GM21737 (cell line): ENCODE results near the gene RHOJ.
"Not testable (repeated sequence)": the region's sequence is repeated elsewhere in the genome, so short reads cannot be mapped to it uniquely, and the experiment has no call there.

Source experiments
- ATAC-seq: cut with Tn5 transposase; IDR thresholded peaks from one replicate; pipeline ENCODE4 v1.9.1; 2021; ENCODE audit warnings: mild to moderate bottlenecking, moderate library complexity; ENCODE audit not compliant: unreplicated experiment

Gene RHOJ

GRCh38 chr14:63296060-63296563 lies 91.9 kb downstream of the RHOJ start:
- ATAC-seq: no peak

DNA sequence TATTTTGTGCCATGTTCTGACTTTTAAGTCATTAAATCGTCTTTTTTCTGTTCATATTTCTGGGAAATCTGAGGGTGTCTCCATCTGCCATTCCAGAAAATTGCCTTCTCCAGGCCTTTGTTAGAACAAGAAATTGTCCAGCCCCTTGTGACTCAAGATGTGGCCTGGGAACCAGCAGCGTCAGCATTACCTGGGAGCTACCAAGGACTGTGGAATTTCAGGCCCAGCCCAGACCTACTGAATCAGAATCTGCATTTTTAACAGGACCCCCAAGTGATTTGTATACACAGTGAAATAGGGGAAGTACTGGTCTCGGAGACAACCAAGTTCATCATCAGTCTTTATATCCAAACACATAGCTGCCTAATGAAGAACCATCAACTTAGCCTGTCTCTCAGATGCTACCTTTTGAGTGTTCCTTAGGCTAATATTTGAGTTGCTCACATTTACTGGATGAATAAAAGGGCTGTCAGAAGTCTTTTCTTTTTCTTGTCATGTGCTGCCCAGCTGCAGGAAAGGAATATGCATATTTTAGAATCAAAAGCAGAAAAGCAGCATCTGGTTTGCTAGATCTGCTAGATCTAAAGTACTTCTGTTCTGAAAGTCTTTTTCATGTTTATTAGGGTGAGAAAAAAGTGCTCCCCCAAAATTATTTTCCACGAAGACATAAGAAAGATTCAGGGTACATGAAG lies 93.3 kb downstream of the RHOJ start:
- ATAC-seq: no peak

DNA sequence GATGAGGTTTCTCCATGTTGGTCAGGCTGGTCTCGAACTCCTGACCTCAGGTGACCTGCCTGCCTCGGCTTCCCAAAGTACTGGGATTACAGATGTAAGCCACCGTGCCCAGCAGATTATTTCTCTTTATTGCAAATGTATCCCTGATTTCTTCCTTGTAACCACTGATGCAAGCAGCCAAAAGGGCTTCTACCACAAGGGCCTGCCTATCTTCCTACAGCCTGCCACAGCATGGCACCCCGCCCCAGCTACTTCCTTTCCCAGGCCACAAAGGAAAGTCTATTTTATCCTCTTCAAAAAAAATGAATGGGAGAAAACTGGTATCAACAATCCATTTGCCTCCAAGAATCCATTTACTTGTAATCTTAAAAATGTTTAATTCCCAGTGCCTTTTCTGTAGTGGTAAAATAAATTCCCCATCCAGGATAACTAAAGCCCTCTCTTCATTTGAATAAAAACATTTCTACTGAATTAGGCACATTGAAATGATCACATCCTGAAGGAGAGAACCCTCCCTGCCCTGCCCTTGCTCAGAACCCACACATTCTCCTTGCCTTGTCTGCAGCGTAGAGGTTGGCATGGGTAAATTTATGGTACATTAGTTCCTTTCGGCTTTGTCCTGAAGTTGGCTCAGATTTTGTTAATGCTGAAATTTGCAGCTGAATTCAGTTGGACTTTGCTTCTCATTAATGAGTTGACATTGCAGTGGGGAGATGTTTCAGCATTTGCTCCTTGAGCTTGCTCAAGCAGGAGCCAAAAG lies 95.3 kb downstream of the RHOJ start:
- no peak for ATAC-seq

DNA sequence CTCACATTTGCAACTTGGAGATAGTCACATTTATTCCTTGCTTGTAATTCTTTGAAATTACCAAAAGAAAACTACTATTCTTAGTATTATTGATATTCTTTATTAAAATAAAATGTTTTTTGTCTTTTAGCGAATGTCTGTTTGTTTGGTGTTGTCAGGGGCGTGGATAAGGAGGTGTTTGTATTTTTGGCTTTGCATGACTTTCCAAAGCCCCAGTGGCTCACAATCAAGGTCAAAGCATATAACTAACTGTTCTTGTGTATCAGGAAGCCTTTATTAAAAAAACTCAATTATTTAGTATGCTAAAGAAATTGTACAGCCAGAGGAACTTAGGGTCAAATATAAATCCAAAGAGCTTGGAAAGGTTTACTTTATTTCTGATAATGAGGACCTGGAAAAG lies 96.6 kb downstream of the RHOJ start:
- ATAC-seq: no peak

- ATAC-seq: no peak
These were observed 97.8 kb downstream of the RHOJ start for GRCh38 chr14:63301891-63302534.

GRCh38 chr14:63304429-63304828 lies 100.2 kb downstream of the RHOJ start:
- not testable (repeated sequence) for ATAC-seq

- no peak for ATAC-seq
These were observed 104.6 kb downstream of the RHOJ start for GRCh38 chr14:63308723-63309317.

DNA sequence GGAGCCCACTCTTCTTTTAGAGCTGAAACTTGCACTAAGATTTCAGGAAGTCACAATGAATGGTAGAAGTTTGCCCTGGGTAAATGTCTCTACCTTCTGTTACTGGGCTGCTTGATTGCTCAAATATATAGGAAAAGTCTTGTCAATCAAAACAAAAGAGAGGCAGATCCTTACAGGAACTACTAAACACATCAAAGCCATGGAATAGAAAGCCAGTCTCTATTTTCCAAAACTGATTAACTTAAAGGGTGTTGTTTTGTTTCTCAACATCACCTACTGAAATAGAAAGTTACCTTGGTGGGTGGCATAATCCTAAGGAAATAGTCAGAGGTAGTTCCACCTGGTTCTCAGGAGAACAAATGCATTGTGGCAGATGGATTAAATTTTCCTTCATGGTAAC lies 114.6 kb downstream of the RHOJ start, which contains the start of gene GPHB5:
TSS of gene GPHB5 (minus strand) at position 101 of the 400 bp plus-strand sequence. CDS start 1,086 bp downstream, outside the sequence.
- ATAC-seq: no peak

DNA sequence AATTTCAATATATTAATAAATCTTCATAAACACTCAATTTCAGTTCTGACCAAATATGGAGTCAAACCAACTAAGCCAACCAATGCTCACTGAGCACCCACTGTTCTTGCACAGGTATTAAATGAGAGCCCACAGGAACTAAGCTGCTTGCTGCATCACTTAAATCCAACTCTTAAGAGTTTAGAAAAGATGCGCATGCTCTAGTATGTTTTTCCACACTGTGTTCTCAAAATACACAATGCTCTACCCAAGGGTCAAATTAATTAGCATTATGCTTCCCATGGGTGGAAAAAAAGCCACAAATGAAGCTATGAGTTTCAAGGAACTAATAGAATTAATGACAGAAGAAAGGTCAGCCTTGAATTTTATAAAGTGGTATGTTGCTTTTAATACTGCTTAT lies 118.2 kb downstream of the RHOJ start:
- ATAC-seq: no peak

DNA sequence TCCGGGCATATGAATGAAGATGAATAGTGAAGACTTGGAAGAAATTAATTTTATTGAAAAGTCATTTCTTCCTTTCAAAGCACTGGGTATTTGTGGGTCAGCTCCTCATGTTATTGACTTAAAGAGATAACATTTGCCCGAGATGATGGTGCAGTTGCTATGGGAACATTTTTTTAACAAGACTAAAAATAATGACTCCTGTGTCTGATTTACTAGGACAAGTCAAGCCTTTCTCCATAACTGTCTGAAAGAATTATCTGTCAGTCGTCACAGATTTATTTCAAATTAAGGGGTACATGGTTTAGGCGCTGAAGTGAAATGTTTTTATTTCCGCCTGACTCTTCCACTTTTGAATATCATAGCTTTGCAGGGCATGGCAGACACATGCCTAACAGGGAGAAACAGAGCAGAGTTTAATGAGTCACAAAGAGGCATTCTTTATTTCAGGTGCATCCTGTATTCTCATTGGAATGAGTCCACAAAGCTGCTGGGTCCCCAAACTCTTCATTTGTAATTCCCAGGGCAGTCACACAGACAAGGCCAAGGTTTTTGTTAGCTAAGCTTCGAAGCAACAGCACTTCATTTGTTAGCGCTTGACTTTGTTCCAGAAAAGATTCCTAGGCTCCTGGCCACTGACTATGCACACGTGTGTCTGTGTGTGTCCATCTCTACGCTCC lies 118.8 kb downstream of the RHOJ start:
- no peak for ATAC-seq

DNA sequence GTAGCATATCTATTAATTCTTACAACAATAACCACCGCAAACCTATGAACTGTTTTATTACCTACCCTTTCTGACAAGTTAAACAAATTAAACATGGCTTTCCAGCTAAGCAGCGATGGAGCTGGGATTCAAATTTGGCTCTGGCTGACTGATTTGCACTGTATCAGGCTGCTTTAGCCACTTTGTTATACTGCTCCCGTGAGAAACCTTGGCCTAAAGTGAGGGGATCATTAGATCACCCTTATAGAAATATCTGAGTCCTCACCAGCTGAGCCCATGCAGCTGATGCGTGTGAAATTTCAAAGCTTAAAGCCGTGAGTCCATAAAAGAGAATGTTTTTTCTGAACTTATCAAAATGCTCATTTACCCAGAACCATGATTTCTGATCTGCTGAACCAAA lies 122.6 kb downstream of the RHOJ start:
- ATAC-seq: no peak

GRCh38 chr14:63328787-63329737 lies 124.8 kb downstream of the RHOJ start:
- ATAC-seq: no peak

GRCh38 chr14:63342371-63342770 lies 138.1 kb downstream of the RHOJ start:
- ATAC-seq: no peak
